Measurements from ENCODE around the gene PCCA.
"Not testable (repeated sequence)": the region's sequence is repeated elsewhere in the genome, so short reads cannot be mapped to it uniquely, and the experiment has no call there.

The PCCA gene

GRCh38 chr13:100247937-100248336, 159.0 kb downstream of the PCCA start:
- no peak for DNase-seq

- DNase-seq = no peak
Observed at GRCh38 chr13:100254002-100254401, 165.1 kb downstream of the PCCA start.

- no peak for DNase-seq
Observed at GRCh38 chr13:100262404-100262803, 173.5 kb downstream of the PCCA start.

GRCh38 chr13:100266026-100266425, 177.1 kb downstream of the PCCA start:
- DNase-seq = no peak

GRCh38 chr13:100269837-100270236, 180.9 kb downstream of the PCCA start:
- DNase-seq = no peak

- DNase-seq = no peak
Observed at GRCh38 chr13:100273138-100273537, 184.2 kb downstream of the PCCA start.

GRCh38 chr13:100273552-100273951, 184.7 kb downstream of the PCCA start:
- no peak for DNase-seq

GRCh38 chr13:100274942-100275506, 186.1 kb downstream of the PCCA start:
- DNase-seq = no peak

GRCh38 chr13:100275746-100276145, 186.9 kb downstream of the PCCA start:
- DNase-seq = peak; percentile 15

GRCh38 chr13:100280681-100281080, 191.8 kb downstream of the PCCA start:
- no peak for DNase-seq

- not testable (repeated sequence) for DNase-seq
Observed at GRCh38 chr13:100282306-100282705, 193.4 kb downstream of the PCCA start.

- no peak for DNase-seq
Observed at GRCh38 chr13:100290165-100290801, 201.4 kb downstream of the PCCA start.

GRCh38 chr13:100291624-100292023, 202.7 kb downstream of the PCCA start:
- no peak for DNase-seq

GRCh38 chr13:100297413-100297812, 208.5 kb downstream of the PCCA start:
- DNase-seq = no peak

GRCh38 chr13:100298116-100298681, 209.3 kb downstream of the PCCA start:
- no peak for DNase-seq

GRCh38 chr13:100298691-100299090, 209.8 kb downstream of the PCCA start:
- no peak for DNase-seq

GRCh38 chr13:100300243-100300642, 211.3 kb downstream of the PCCA start:
- no peak for DNase-seq

GRCh38 chr13:100300708-100301107, 211.8 kb downstream of the PCCA start:
- DNase-seq = no peak

- peak; percentile 66 for DNase-seq
Observed at GRCh38 chr13:100301418-100301817, 212.5 kb downstream of the PCCA start.

- no peak for DNase-seq
Observed at GRCh38 chr13:100302391-100302790, 213.5 kb downstream of the PCCA start.

- DNase-seq = peak; percentile 72
Observed at GRCh38 chr13:100304229-100304628, 215.3 kb downstream of the PCCA start.

- no peak for DNase-seq
Observed at GRCh38 chr13:100305398-100305797, 216.5 kb downstream of the PCCA start.

- peak; percentile 93 for DNase-seq
Observed at GRCh38 chr13:100306030-100306429, 217.1 kb downstream of the PCCA start.

GRCh38 chr13:100306434-100306999, 217.6 kb downstream of the PCCA start:
- peak; percentile 70 for DNase-seq

All from NCI-H146 (cell line).